Stomach (tissue), 9 donors: ENCODE data around the gene LNX1. TPM values are rescaled to one million over a fixed set of nuclear protein-coding genes. Genes with fewer than 3 reads are reported as not detected.
A peak's percentile ranks its signal among the peaks of the same experiment; 100 is the strongest.
"Not testable (repeated sequence)": the region's sequence is repeated elsewhere in the genome, so short reads cannot be mapped to it uniquely, and the experiment has no call there.

Experiments
- DNase-seq, 2 donors: peaks; one replicate each; pipeline versions ENCODE4 v3.0.0 to v3.0.0-alpha.2; 2013 to 2019
- H3K27ac ChIP-seq, 5 donors: fragments of 200-600 bp in 4 of 5; sonication (generic) in 4 of 5; one replicate each; pipeline ENCODE4 v1.5.1; 2013 to 2019; ENCODE audit warnings: mild to moderate bottlenecking in 1 of 5, moderate library complexity in 1 of 5
- H3K27me3 ChIP-seq, 3 donors: fragments of 200-600 bp; sonication (generic); one replicate each; pipeline ENCODE4 v1.5.1; 2017 to 2019; ENCODE audit warnings: mixed run types in 1 of 3
- H3K36me3 ChIP-seq, 4 donors: fragments of 200-600 bp; sonication (generic); 1 replicate in 3 of 4; 2 replicates in 1 of 4; pipeline ENCODE4 v1.5.1; 2016 to 2019
- H3K4me1 ChIP-seq, 4 donors: fragments of 200-600 bp; sonication (generic); one replicate each; pipeline ENCODE4 v1.5.1; 2016 to 2019
- H3K4me3 ChIP-seq, 4 donors: fragments of 200-600 bp; sonication (generic) in 3 of 4; one replicate each; pipeline ENCODE4 v1.5.1; 2016 to 2019; ENCODE audit warnings: mild to moderate bottlenecking in 1 of 4
- H3K9me3 ChIP-seq, 4 donors: fragments of 200-600 bp; sonication (generic); one replicate each; pipeline ENCODE4 v1.5.1; 2016 to 2019
- EP300 ChIP-seq: sonication (generic); formaldehyde crosslinking; IDR thresholded peaks from one replicate; pipeline ENCODE4 v1.6.1; 2017; ENCODE audit warnings: antibody characterized with exemption
- POLR2A ChIP-seq, 4 donors: fragments of 450-650 bp; IDR thresholded peaks; one replicate each; pipeline ENCODE4 v1.6.1; 2016; ENCODE audit warnings: antibody characterized with exemption in 4 of 4, control low read depth in 2 of 4, mild to moderate bottlenecking in 1 of 4, moderate library complexity in 1 of 4
- POLR2AphosphoS5 ChIP-seq, 3 donors: sonication (generic); formaldehyde crosslinking; IDR thresholded peaks; one replicate each; pipeline ENCODE4 v1.6.1; 2016; ENCODE audit warnings: antibody characterized with exemption in 3 of 3
- WGBS, 5 donors: extraction: QIAGEN DNeasy Blood & Tissue Kit in 3 of 5; methylation state at CpG; one replicate each; pipeline versions ENCODE4 v1.1.5 to v1.1.7; 2013 to 2018; 5-methylcytosine and 5-hydroxymethylcytosine counted together
- intact Hi-C: fragments of 100-400 bp; cut with DNase I; formaldehyde crosslinking; loops from one replicate; pipeline ENCODE4 v1.15.1; 2023; ENCODE audit warnings: low total_unique reads
- polyA plus RNA-seq, 3 donors: library from polyadenylated mRNA; stranded (reverse); fragments of 200-250 nt; gene quantifications; one replicate each; pipeline ENCODE4 v1.2.3, GENCODE V29; 2013
- total RNA-seq, 5 donors: library from RNA; depleted of rRNA; stranded (reverse); fragments of >200 nt; gene quantifications; one replicate each; pipeline versions ENCODE4 v1.1.0 to v1.2.3, GENCODE V29; 2014 to 2016
- TF ChIP-seq, protein P1 (sequence below), 7 experiments: fragments of 450-650 bp in 4 of 7; fragments of 200-600 bp in 3 of 7; sonication (generic) in 3 of 7; IDR thresholded peaks; one replicate each; pipeline ENCODE4 v1.5.1; 2016 to 2019; ENCODE audit warnings: antibody characterized with exemption in 7 of 7, control low read depth in 2 of 7, mild to moderate bottlenecking in 1 of 7
- donor health status: healthy with polysubstance abuse.
- donor health status: Bipolar disorder and iron deficiency.
- donor health status: healthy.

Gene LNX1
- total and polyA plus RNA-seq, 8 donors = 5.4 to 30.9 (median 11.6) TPM

- intact Hi-C loops = no loop called here
- DNase-seq = no peak
- peaks cover 0 to 62% (median 27%) of the 10 kb centered on the region in 4 donors for H3K36me3 ChIP-seq
- no peak overlapping the region for H3K4me3 ChIP-seq
- H3K4me1 ChIP-seq = no peaks in the 10 kb centered on the region
- 79 to 93% (median 90%) methylated on average over 1 of the region's 1 CpG for WGBS, 5 donors
- TF ChIP-seq EP300 (no peak), POLR2AphosphoS5 (IDR thresholded peaks at IDR 0.05) (no peak), POLR2A (IDR thresholded peaks at IDR 0.05) (no peak)
- TF ChIP-seq, protein P1, sequence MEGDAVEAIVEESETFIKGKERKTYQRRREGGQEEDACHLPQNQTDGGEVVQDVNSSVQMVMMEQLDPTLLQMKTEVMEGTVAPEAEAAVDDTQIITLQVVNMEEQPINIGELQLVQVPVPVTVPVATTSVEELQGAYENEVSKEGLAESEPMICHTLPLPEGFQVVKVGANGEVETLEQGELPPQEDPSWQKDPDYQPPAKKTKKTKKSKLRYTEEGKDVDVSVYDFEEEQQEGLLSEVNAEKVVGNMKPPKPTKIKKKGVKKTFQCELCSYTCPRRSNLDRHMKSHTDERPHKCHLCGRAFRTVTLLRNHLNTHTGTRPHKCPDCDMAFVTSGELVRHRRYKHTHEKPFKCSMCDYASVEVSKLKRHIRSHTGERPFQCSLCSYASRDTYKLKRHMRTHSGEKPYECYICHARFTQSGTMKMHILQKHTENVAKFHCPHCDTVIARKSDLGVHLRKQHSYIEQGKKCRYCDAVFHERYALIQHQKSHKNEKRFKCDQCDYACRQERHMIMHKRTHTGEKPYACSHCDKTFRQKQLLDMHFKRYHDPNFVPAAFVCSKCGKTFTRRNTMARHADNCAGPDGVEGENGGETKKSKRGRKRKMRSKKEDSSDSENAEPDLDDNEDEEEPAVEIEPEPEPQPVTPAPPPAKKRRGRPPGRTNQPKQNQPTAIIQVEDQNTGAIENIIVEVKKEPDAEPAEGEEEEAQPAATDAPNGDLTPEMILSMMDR (IDR thresholded peaks at IDR 0.05) = no peak
- no peak overlapping the region for H3K27ac ChIP-seq
- no peaks in the 10 kb centered on the region for H3K27me3 ChIP-seq
- no peaks in the 10 kb centered on the region for H3K9me3 ChIP-seq
These were observed 113.7 kb downstream of the LNX1 start for GRCh38 chr4:53477636-53478035.

DNA sequence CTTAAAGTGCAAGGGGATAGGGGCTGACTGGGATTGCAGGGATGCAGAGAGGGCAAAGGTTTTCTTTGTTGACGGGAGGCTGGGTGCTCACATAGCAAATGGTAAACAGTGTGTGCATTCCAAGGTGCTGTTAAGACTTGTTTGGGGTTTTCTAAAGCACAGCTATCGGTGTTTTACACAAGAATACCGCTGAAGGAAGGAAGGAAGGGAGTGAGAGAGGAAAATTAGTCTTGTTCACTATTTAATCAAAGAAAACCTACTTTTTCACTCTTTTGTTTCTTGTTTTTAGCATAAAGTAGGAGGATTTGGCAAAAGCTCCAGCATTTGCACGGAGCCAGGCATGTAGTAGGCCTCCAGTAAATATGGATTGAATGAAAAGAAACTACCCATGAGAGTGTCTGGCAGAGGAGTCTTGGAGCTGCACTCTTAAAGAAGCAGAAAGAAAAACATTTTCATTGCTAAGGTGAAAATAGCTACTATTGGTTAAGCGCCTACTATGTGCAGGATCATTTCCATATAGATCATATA is 114.2 kb downstream of the LNX1 start:
- H3K4me1 ChIP-seq = no peaks in the 10 kb centered on the region
- no peaks in the 10 kb centered on the region for H3K9me3 ChIP-seq
- intact Hi-C loops = no loop called here
- peaks cover 0 to 62% (median 27%) of the 10 kb centered on the region in 4 donors for H3K36me3 ChIP-seq
- H3K27ac ChIP-seq = peak overlapping the region in 1 of 5 donors; percentile 6
- H3K27me3 ChIP-seq = no peaks in the 10 kb centered on the region
- WGBS, 5 donors = 63 to 77% (median 64%) methylated on average over 5 of the region's 5 CpGs
- TF ChIP-seq, protein P1 (IDR thresholded peaks at IDR 0.05) = no peak
- TF ChIP-seq POLR2A (IDR thresholded peaks at IDR 0.05) = no peak
- no peak for TF ChIP-seq POLR2AphosphoS5 (IDR thresholded peaks at IDR 0.05)
- TF ChIP-seq EP300 = no peak
- H3K4me3 ChIP-seq = no peak overlapping the region
- no peak for DNase-seq

DNA sequence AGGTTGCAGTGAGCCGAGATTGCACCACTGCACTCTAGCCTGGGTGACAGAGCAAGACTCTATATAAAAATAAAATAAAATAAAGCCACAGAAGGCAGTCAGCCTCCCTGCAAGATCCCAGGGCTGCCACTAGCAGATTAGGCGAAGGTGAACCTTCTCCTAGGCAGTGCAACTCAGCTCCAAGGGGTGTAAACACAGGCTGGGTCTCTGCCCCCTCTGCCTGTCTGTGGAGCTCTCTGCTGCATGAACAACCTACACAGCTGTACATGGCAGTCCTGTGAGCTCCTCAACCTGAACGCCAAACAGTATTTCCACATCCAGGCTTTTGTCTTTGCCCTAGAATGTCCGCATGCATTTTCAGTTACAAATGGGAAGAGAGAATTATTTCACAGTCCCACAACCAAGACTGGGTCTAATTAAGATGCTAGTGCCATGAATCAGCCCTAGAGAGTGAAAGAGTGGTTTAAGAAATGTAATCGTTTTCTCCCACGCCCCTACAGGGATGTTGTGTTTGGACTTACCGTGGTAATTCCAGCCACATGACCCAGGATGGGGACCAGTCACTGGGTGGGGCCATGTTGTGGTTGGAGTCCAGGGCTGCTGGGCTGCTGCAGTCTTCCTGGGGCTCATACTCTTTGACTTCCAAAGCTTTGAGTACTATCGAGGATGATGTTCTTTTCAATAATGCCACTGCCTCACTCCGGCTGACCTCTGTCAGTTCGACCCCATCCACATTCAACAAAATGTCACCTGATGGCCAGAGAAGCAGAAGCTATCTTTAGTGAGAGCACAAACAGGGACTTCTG is 114.9 kb downstream of the LNX1 start:
- Histone ChIP-seq H3K4me3 (no peak overlapping the region), H3K27me3 (no peaks in the 10 kb centered on the region), H3K9me3 (no peaks in the 10 kb centered on the region), H3K27ac (peak overlapping the region in 1 of 5 donors; percentile 6), H3K4me1 (no peaks in the 10 kb centered on the region), H3K36me3 (peaks cover 0 to 59% (median 26%) of the 10 kb centered on the region in 4 donors)
- TF ChIP-seq POLR2A (IDR thresholded peaks at IDR 0.05) (no peak), EP300 (no peak), POLR2AphosphoS5 (IDR thresholded peaks at IDR 0.05) (no peak)
- TF ChIP-seq, protein P1 (IDR thresholded peaks at IDR 0.05) = no peak
- intact Hi-C loops = no loop called here
- 77 to 84% (median 82%) methylated on average over 10 of the region's 10 CpGs for WGBS, 5 donors
- no peak for DNase-seq

GRCh38 chr4:53466576-53466975 is 124.7 kb downstream of the LNX1 start:
- H3K4me3 ChIP-seq, H3K27me3 ChIP-seq, DNase-seq, H3K27ac ChIP-seq, intact Hi-C loops, H3K4me1 ChIP-seq: not testable (repeated sequence)
- Histone ChIP-seq H3K9me3 (peaks cover 3 to 16% (median 13%) of the 10 kb centered on the region in 4 donors), H3K36me3 (peaks cover 0 to 26% (median 20%) of the 10 kb centered on the region in 4 donors)
- 97 to 100% (median 98%) methylated on average over 6 of the region's 6 CpGs for WGBS, 5 donors

DNA sequence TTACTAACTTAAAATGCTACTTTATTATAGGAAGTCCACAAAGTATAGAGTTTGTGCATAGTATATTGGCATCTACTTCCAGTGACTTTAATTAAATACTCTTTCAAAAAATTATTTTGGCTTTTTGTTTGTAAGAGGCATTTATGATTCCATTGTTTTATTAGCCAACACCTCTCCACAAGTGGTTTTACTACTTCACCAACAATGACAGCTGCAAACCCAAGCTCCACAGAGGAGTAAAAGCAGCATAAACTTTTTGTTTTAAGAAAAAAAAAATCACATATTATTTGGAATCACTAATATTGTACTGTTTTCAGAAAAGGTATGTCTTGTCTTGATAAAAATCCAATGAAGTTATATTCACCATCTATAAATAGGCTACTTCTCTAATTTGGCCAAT is 125.4 kb downstream of the LNX1 start:
- Histone ChIP-seq H3K36me3 (peaks cover 0 to 33% (median 27%) of the 10 kb centered on the region in 4 donors), H3K4me3 (no peak overlapping the region), H3K4me1 (no peaks in the 10 kb centered on the region), H3K27ac (no peak overlapping the region), H3K27me3 (no peaks in the 10 kb centered on the region), H3K9me3 (peaks cover 3 to 16% (median 13%) of the 10 kb centered on the region in 4 donors)
- DNase-seq = no peak
- intact Hi-C loops = no loop called here
- TF ChIP-seq, protein P1 (IDR thresholded peaks at IDR 0.05) = no peak
